Lower leg skin (tissue), 3 donors: ENCODE data around the gene ATP6V1G3.

Experiments
- CTCF ChIP-seq, 3 donors: fragments of 450-650 bp; IDR thresholded peaks; one replicate each; pipeline ENCODE4 v1.5.1; 2016; ENCODE audit warnings: antibody characterized with exemption in 3 of 3, mild to moderate bottlenecking in 3 of 3, moderate library complexity in 2 of 3
- POLR2A ChIP-seq, 2 donors: fragments of 450-650 bp; IDR thresholded peaks; one replicate each; pipeline ENCODE4 v1.6.1; 2016 to 2017; ENCODE audit warnings: antibody characterized with exemption in 2 of 2, mild to moderate bottlenecking in 1 of 2, moderate library complexity in 1 of 2

DNA sequence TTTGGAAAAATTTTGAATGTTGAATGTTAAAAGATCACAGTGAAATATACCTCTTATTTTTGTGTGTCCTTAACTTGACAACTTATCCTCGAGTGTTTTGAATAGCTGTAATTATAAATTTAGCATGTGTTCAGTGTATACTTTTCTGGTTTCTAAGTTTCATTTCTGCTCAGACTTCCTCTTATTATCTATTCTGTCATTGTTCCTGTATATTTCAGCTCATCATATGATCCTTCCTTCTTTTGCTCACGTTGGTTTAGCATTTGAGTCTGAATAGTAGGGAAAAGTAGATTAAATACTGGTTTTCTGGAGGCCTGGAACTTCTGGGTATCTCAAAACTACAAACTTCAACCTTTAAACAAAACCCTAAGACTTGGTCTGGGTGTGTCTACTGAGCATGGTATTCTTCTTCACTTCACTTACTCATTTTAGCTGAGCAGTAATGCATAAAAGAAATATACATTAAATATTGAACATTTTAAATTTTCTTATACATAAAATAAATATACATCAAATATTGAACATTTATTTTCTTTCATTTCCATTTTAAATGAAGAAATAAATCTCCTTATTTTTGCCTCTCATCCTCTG is 3.3 kb upstream of the ATP6V1G3 start:
- no peak for TF ChIP-seq CTCF (IDR thresholded peaks at IDR 0.05)
- TF ChIP-seq POLR2A (IDR thresholded peaks at IDR 0.05), result no peak
